Renal cortex interstitium (tissue), 11 donors: ENCODE results near the gene NOCT. TPM values are rescaled to one million over a fixed set of nuclear protein-coding genes. Genes with fewer than 3 reads are reported as not detected.
A peak's percentile ranks its signal among the peaks of the same experiment; 100 is the strongest.

Experiments
- DNase-seq, 11 donors: peaks; one replicate each; pipeline ENCODE4 v3.0.0-alpha.2; 2013; ENCODE audit warnings: low read depth in 9 of 11, low spot score in 4 of 11; ENCODE audit errors: extremely low read depth in 1 of 11
- polyA plus RNA-seq, 3 donors: library from polyadenylated mRNA; unstranded; fragments of 120-200 nt; gene quantifications; one replicate each; pipeline ENCODE4 v1.2.1, GENCODE V29; 2013; ENCODE audit not compliant: insufficient read length in 3 of 3

NOCT gene
- polyA plus RNA-seq, 3 donors: 6.3 to 7.0 (median 6.7) TPM

GRCh38 chr4:139083956-139084803 is 68.6 kb downstream of the NOCT start:
- DNase-seq: peak; percentile 64 to 90 (median 84)

GRCh38 chr4:139084804-139085093 is 69.2 kb downstream of the NOCT start:
- peak in 1 of 11 donors; percentile 15 for DNase-seq

GRCh38 chr4:139085141-139085540 is 69.6 kb downstream of the NOCT start:
- DNase-seq: no peak

GRCh38 chr4:139092271-139092670 is 76.7 kb downstream of the NOCT start:
- DNase-seq: no peak

Other genes with a start within 250 kb of the NOCT start
- 10 to 100 TPM; 56.0 to 71.1 (median 62.3) TPM for gene ELF2, start 161.4 kb downstream of the NOCT start, polyA plus RNA-seq